ENCODE measurements around the gene TRHDE. TPM values are rescaled to one million over a fixed set of nuclear protein-coding genes. Genes with fewer than 3 reads are reported as not detected.

Gene TRHDE
- total RNA-seq, 1 experiment from 2014 or later: 0.74 TPM

- BruUV-seq (replicated peaks): no TSS peak
- Histone ChIP-seq H3F3A (ENCODE audit: insufficient read depth, low read depth) (no peaks in the 10 kb centered on the region), H3K4me1 (replicated peaks; ENCODE audit: insufficient read depth) (no peaks in the 10 kb centered on the region), H3K4me3 (no peak overlapping the region), H3K27ac (no peak overlapping the region), H2AFZ (no peak overlapping the region), H4K20me1 (ENCODE audit: insufficient read depth) (no peaks in the 10 kb centered on the region), H3K27me3 (ENCODE audit: insufficient read depth, low read depth) (no peaks in the 10 kb centered on the region), H3K9me2 (ENCODE audit: insufficient read depth) (no peaks in the 10 kb centered on the region; the same call in 1 of the 2 replicates), H3K36me3 (ENCODE audit: low read depth) (no peaks in the 10 kb centered on the region), H3K79me2 (ENCODE audit: low read depth) (no peaks in the 10 kb centered on the region), H3K9me3 (ENCODE audit: insufficient read depth, low read depth) (no peaks in the 10 kb centered on the region), H3K4me2 (no peak overlapping the region)
- ChIA-PET POLR2A (ENCODE audit: unreplicated experiment) (no interaction called here), CTCF (no interaction called here)
- TF ChIP-seq CTCF (conservative IDR thresholded peaks at IDR 0.05) (no peak), EZH2 (IDR thresholded peaks at IDR 0.05; ENCODE audit: low read depth) (no peak)
- DNase-seq: no peak
- intact Hi-C loops (cut with micrococcal nuclease; ENCODE audit: unreplicated experiment): no loop called here
These were observed 175.9 kb downstream of the TRHDE start for GRCh38 chr12:72448089-72448488.

GRCh38 chr12:72448805-72449204 is 176.6 kb downstream of the TRHDE start:
- intact Hi-C loops (cut with micrococcal nuclease; ENCODE audit: unreplicated experiment): no loop called here
- TF ChIP-seq CTCF (conservative IDR thresholded peaks at IDR 0.05) (no peak), EZH2 (IDR thresholded peaks at IDR 0.05; ENCODE audit: low read depth) (no peak)
- no TSS peak for BruUV-seq (replicated peaks)
- Histone ChIP-seq H3K27ac (no peak overlapping the region), H2AFZ (no peak overlapping the region), H3K27me3 (ENCODE audit: insufficient read depth, low read depth) (no peaks in the 10 kb centered on the region), H3K9me2 (ENCODE audit: insufficient read depth) (no peaks in the 10 kb centered on the region; the same call in 1 of the 2 replicates), H3K4me3 (no peak overlapping the region), H3K9me3 (ENCODE audit: insufficient read depth, low read depth) (no peaks in the 10 kb centered on the region), H3F3A (ENCODE audit: insufficient read depth, low read depth) (no peaks in the 10 kb centered on the region), H4K20me1 (ENCODE audit: insufficient read depth) (no peaks in the 10 kb centered on the region), H3K79me2 (ENCODE audit: low read depth) (no peaks in the 10 kb centered on the region), H3K4me2 (no peak overlapping the region), H3K4me1 (replicated peaks; ENCODE audit: insufficient read depth) (no peaks in the 10 kb centered on the region), H3K36me3 (ENCODE audit: low read depth) (no peaks in the 10 kb centered on the region)
- DNase-seq: no peak
- ChIA-PET POLR2A (ENCODE audit: unreplicated experiment) (no interaction called here), CTCF (no interaction called here)

GRCh38 chr12:72453066-72453465 is 180.9 kb downstream of the TRHDE start:
- Histone ChIP-seq H3K79me2 (ENCODE audit: low read depth) (no peaks in the 10 kb centered on the region), H3K36me3 (ENCODE audit: low read depth) (no peaks in the 10 kb centered on the region), H3F3A (ENCODE audit: insufficient read depth, low read depth) (no peaks in the 10 kb centered on the region), H3K27ac (no peak overlapping the region), H3K9me3 (ENCODE audit: insufficient read depth, low read depth) (no peaks in the 10 kb centered on the region), H3K4me1 (replicated peaks; ENCODE audit: insufficient read depth) (no peaks in the 10 kb centered on the region), H3K4me3 (no peak overlapping the region), H3K4me2 (no peak overlapping the region), H2AFZ (no peak overlapping the region), H3K9me2 (ENCODE audit: insufficient read depth) (no peaks in the 10 kb centered on the region; the same call in 1 of the 2 replicates), H4K20me1 (ENCODE audit: insufficient read depth) (no peaks in the 10 kb centered on the region), H3K27me3 (ENCODE audit: insufficient read depth, low read depth) (no peaks in the 10 kb centered on the region)
- intact Hi-C loops (cut with micrococcal nuclease; ENCODE audit: unreplicated experiment): no loop called here
- CTCF ChIA-PET: no interaction called here
- BruUV-seq (replicated peaks): no TSS peak
- DNase-seq: no peak
- TF ChIP-seq CTCF (conservative IDR thresholded peaks at IDR 0.05) (no peak), EZH2 (IDR thresholded peaks at IDR 0.05; ENCODE audit: low read depth) (no peak)
- POLR2A ChIA-PET (ENCODE audit: unreplicated experiment): no interaction called here

Measured in PC-9 (cell line).